Chondrocyte (in vitro differentiated cells): ENCODE measurements around the gene GUCA1C. TPM values are rescaled to one million over a fixed set of nuclear protein-coding genes. Genes with fewer than 3 reads are reported as not detected.

Experiments
- DNase-seq: peaks from one replicate; pipeline ENCODE4 v3.0.0; 2021; ENCODE audit warnings: mixed read lengths, low spot score
- H3K27ac Mint-ChIP-seq: one replicate; pipeline ENCODE4 v1.8.0; 2021; ENCODE audit warnings: mild to moderate bottlenecking, moderate library complexity, mixed read lengths; ENCODE audit not compliant: unreplicated experiment
- H3K27me3 Mint-ChIP-seq: 2 replicates; pipeline ENCODE4 v1.8.0; 2021; ENCODE audit warnings: low read depth, mixed read lengths
- H3K36me3 Mint-ChIP-seq: 2 replicates; pipeline ENCODE4 v1.8.0; 2021; ENCODE audit warnings: low read depth, mixed read lengths
- H3K4me1 Mint-ChIP-seq: 2 replicates; pipeline ENCODE4 v1.8.0; 2021; ENCODE audit warnings: low read depth, mild to moderate bottlenecking, mixed read lengths
- H3K4me3 Mint-ChIP-seq: one replicate; pipeline ENCODE4 v1.8.0; 2021; ENCODE audit warnings: mild to moderate bottlenecking, moderate library complexity, mixed read lengths; ENCODE audit not compliant: unreplicated experiment
- H3K9me3 Mint-ChIP-seq: 2 replicates; pipeline ENCODE4 v1.8.0; 2021; ENCODE audit warnings: low read depth, mixed read lengths
- total RNA-seq: library from RNA; stranded (reverse); gene quantifications from 3 replicates; pipeline ENCODE4 v1.2.1, GENCODE V29; 2021
- TF ChIP-seq, protein P1 (sequence below): fragments of 200-600 bp; sonication (generic); IDR thresholded peaks from 2 replicates; pipeline ENCODE4 v1.5.0; 2021; ENCODE audit warnings: antibody characterized with exemption, mild to moderate bottlenecking, moderate library complexity

GUCA1C gene
- total RNA-seq, 1 donor from 2014 or later: not detected

DNA sequence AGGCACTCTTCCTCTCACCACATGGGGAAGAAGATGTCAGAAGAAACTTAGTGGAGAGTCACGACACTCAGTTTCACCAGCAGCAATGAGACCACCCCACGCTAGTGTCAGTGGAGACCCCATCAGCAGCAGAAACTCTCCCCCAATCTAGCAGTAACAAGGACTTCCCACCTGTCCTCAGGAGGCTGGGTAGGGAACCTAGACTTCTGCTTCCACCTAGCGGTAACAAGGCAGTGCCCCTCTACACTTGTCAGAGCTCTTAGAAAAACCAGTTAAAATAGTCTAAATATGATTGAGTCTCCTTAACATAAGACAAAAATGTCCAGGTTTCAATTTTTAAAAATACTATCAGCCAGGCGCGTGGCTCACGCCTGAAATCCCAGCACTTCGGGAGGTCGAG lies 73.8 kb downstream of the GUCA1C start:
- TF ChIP-seq, protein P1, sequence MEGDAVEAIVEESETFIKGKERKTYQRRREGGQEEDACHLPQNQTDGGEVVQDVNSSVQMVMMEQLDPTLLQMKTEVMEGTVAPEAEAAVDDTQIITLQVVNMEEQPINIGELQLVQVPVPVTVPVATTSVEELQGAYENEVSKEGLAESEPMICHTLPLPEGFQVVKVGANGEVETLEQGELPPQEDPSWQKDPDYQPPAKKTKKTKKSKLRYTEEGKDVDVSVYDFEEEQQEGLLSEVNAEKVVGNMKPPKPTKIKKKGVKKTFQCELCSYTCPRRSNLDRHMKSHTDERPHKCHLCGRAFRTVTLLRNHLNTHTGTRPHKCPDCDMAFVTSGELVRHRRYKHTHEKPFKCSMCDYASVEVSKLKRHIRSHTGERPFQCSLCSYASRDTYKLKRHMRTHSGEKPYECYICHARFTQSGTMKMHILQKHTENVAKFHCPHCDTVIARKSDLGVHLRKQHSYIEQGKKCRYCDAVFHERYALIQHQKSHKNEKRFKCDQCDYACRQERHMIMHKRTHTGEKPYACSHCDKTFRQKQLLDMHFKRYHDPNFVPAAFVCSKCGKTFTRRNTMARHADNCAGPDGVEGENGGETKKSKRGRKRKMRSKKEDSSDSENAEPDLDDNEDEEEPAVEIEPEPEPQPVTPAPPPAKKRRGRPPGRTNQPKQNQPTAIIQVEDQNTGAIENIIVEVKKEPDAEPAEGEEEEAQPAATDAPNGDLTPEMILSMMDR: no peak
- Mint-ChIP-seq H3K4me1 (no peaks in the 10 kb centered on the region), H3K27me3 (peaks cover 12% of the 10 kb centered on the region), H3K4me3 (no peak overlapping the region), H3K9me3 (no peaks in the 10 kb centered on the region), H3K36me3 (no peaks in the 10 kb centered on the region), H3K27ac (no peak overlapping the region)
- DNase-seq: no peak

DNA sequence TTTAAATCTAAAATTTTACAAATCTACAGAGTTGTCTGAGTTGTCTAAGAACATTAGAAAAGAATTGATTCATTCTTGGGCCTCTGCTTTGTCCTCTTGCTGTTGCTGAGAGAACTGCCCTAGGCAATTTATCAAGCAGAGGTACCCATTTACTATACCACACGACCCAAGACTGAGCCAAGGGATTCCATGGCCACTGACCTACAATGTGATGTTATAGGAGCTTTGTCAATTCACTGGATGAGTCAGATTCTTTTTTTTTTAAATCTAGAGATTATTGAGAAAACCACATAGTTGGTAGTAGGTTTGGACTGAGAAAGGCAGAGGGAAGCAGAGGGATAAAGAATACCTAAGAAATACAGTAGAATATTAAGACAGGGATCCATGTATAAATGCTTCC lies 75.8 kb downstream of the GUCA1C start:
- Mint-ChIP-seq H3K36me3 (no peaks in the 10 kb centered on the region), H3K4me3 (no peak overlapping the region), H3K27ac (no peak overlapping the region), H3K27me3 (peaks cover 13% of the 10 kb centered on the region), H3K9me3 (no peaks in the 10 kb centered on the region), H3K4me1 (no peaks in the 10 kb centered on the region)
- TF ChIP-seq, protein P1: no peak
- DNase-seq: no peak

DNA sequence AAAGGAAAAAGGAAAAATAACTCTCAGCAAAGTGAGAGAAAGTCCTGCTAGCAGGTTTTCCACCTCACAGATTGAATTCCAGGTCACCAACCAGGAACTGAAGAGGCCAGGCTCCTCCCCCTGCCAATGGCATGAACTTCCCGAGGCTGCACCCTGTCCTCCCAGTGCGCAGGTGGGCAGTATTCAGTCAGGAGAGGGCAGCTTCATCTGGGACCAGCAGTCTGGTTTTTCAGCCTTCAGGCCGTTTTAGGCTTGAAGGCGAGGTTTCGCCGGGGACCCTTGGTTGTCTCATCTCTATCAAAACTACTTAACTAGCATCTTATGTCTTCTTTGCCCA lies 89.9 kb downstream of the GUCA1C start:
- H3K27me3 Mint-ChIP-seq: peaks cover 4% of the 10 kb centered on the region
- DNase-seq: no peak
- H3K4me3 Mint-ChIP-seq: no peak overlapping the region
- H3K27ac Mint-ChIP-seq: no peak overlapping the region
- no peaks in the 10 kb centered on the region for H3K4me1 Mint-ChIP-seq
- TF ChIP-seq, protein P1: no peak
- H3K9me3 Mint-ChIP-seq: peaks cover 5% of the 10 kb centered on the region
- H3K36me3 Mint-ChIP-seq: no peaks in the 10 kb centered on the region

DNA sequence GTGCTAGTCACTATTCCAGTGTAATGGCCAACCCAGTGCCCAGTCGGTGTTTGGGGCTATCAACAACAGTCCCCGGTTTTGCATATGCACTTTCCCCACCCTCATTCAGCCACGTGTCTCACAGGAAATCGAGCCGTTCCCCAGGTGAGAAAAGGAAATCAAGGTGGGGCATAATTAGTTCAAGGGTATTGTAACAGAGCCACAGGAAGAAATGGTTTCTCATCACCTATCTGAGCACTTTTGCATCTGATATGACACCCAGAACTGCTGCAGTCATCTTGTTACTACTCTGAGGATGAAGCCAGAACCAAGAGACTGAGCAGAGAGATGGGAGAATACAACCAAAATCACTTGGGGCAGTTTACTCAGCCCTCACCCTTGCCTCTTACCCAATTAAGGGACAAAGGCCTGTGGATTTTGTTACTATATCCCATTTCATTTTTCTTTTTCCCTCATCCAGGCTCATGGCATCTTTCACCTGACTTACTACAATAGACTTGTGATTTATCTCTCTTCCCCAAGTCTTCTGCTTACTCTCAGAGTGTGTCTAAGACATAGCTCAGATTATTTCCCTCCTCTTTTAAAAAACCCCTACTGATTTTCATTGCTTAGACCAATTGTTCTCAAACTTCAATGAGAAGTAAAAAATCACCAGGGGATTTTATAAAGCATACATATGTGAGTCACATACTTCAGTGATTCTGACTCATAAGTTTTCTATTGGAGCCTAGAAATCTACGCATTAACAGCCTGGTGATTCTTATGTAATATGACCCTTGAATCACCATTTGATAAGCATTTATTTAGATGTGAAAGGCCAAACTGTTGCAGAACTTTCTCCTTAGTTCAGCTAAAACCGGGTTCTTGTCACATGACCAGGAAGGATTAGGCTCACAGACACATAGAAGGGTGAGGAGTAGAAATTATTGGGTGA lies 90.5 kb downstream of the GUCA1C start:
- Mint-ChIP-seq H3K4me3 (no peak overlapping the region), H3K27me3 (peaks cover 4% of the 10 kb centered on the region), H3K36me3 (no peaks in the 10 kb centered on the region), H3K27ac (no peak overlapping the region), H3K4me1 (no peaks in the 10 kb centered on the region), H3K9me3 (peaks cover 5% of the 10 kb centered on the region)
- TF ChIP-seq, protein P1: no peak
- DNase-seq: no peak

DNA sequence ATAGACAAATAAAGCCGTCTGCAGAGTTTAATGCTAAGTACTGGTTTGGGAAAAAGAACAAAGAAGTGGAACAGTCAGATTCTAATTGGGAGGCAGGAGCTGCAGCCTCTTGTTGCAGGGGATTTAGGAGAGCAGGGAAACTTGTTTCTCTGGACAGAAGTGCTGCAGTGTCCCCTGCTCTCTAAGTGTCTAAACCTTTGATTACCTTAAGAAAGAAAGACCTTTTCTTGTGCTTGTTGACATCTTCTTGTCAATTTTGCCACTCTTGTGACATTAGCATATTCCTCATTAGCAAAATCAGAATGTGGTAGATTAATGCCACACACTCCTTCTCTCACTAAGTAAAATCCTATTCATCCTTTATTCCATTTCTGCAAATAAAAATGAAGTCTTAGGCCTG lies 92.3 kb downstream of the GUCA1C start:
- Mint-ChIP-seq H3K27me3 (peaks cover 8% of the 10 kb centered on the region), H3K36me3 (peaks cover 2% of the 10 kb centered on the region), H3K4me3 (no peak overlapping the region), H3K27ac (no peak overlapping the region), H3K4me1 (no peaks in the 10 kb centered on the region), H3K9me3 (peaks cover 5% of the 10 kb centered on the region)
- DNase-seq: no peak
- TF ChIP-seq, protein P1: no peak

Other genes with a start within 250 kb of the GUCA1C start
- gene RETNLB, start 196.5 kb downstream of the GUCA1C start, total RNA-seq: not detected in 3 replicates
- not detected in 3 replicates for gene TRAT1, start 131.1 kb downstream of the GUCA1C start, total RNA-seq
- gene MORC1, start 164.3 kb upstream of the GUCA1C start, total RNA-seq: not detected in 3 replicates
- not detected in 3 replicates for gene C3orf85, start 182.8 kb upstream of the GUCA1C start, total RNA-seq